ENCODE data around the gene GGA1. TPM values are rescaled to one million over a fixed set of nuclear protein-coding genes. Genes with fewer than 3 reads are reported as not detected.
A peak's percentile ranks its signal among the peaks of the same experiment; 100 is the strongest.

GGA1 gene
- 85.1 and 88.6 TPM in 2 replicates for total RNA-seq
- long read RNA-seq, transcript GGA1-222 (3 exons, 1,384 nt) = major isoform, 5 of 6 reads
- long read RNA-seq, partial matches to known transcripts = 1 of 6 reads
- long read RNA-seq, other reads (novel, unspliced or antisense) = 0 of 6 reads

- no peak for TF ChIP-seq CTCF (conservative IDR thresholded peaks at IDR 0.05)
- H3K27ac Mint-ChIP-seq (ENCODE audit: unreplicated experiment) = peak within 1 kb of the TSS; percentile 98
- H3K4me3 Mint-ChIP-seq = peak within 1 kb of the TSS; percentile 96
- H3K4me1 Mint-ChIP-seq = peaks cover 35% of the 10 kb centered on the region
- H3K36me3 Mint-ChIP-seq (ENCODE audit: low read depth) = no peaks in the 10 kb centered on the region
- peak; percentile 88 for DNase-seq (ENCODE audit: low read depth, low spot score)
- peaks cover 24% of the 10 kb centered on the region for H3K27me3 Mint-ChIP-seq (ENCODE audit: low read depth)
- H3K9me3 Mint-ChIP-seq = no peaks in the 10 kb centered on the region
Measured at GRCh38 chr22:37608477-37609239, at the start of gene GGA1. GGA1 (plus strand) TSS chr22:37608834; CDS start chr22:37608861, 27 bp downstream.

- no peak for TF ChIP-seq CTCF (conservative IDR thresholded peaks at IDR 0.05)
- peak overlapping the region; percentile 75 for H3K4me3 Mint-ChIP-seq
- no peak for DNase-seq (ENCODE audit: low read depth, low spot score)
- H3K36me3 Mint-ChIP-seq (ENCODE audit: low read depth) = no peaks in the 10 kb centered on the region
- H3K9me3 Mint-ChIP-seq = no peaks in the 10 kb centered on the region
- no peak overlapping the region for H3K27ac Mint-ChIP-seq (ENCODE audit: unreplicated experiment)
- H3K4me1 Mint-ChIP-seq = peaks cover 43% of the 10 kb centered on the region
- peaks cover 34% of the 10 kb centered on the region for H3K27me3 Mint-ChIP-seq (ENCODE audit: low read depth)
Measured at GRCh38 chr22:37559521-37559900, 49.1 kb upstream of the GGA1 start.

GRCh38 chr22:37559901-37560607 lies 48.6 kb upstream of the GGA1 start, which contains the start of gene CDC42EP1:
CDC42EP1 (plus strand) TSS chr22:37560480; CDS start chr22:37566350, 5,870 bp downstream.
- DNase-seq (ENCODE audit: low read depth, low spot score) = no peak
- Mint-ChIP-seq H3K9me3 (no peaks in the 10 kb centered on the region), H3K27ac (ENCODE audit: unreplicated experiment) (peak within 1 kb of the TSS; percentile 67), H3K36me3 (ENCODE audit: low read depth) (no peaks in the 10 kb centered on the region), H3K4me1 (peaks cover 43% of the 10 kb centered on the region), H3K4me3 (peak within 1 kb of the TSS; percentile 93), H3K27me3 (ENCODE audit: low read depth) (peaks cover 34% of the 10 kb centered on the region)
- no peak for TF ChIP-seq CTCF (conservative IDR thresholded peaks at IDR 0.05)

GRCh38 chr22:37560608-37561211 lies 47.9 kb upstream of the GGA1 start:
- H3K27me3 Mint-ChIP-seq (ENCODE audit: low read depth) = peaks cover 34% of the 10 kb centered on the region
- no peak for DNase-seq (ENCODE audit: low read depth, low spot score)

More at GRCh38 chr22:37560608-37561211, 47.9 kb upstream of the GGA1 start:
- H3K4me1 Mint-ChIP-seq = peaks cover 43% of the 10 kb centered on the region
- no peaks in the 10 kb centered on the region for H3K9me3 Mint-ChIP-seq
- H3K36me3 Mint-ChIP-seq (ENCODE audit: low read depth) = no peaks in the 10 kb centered on the region
- H3K27ac Mint-ChIP-seq (ENCODE audit: unreplicated experiment) = peak overlapping the region; percentile 67
- no peak for TF ChIP-seq CTCF (conservative IDR thresholded peaks at IDR 0.05)
- H3K4me3 Mint-ChIP-seq = peak overlapping the region; percentile 93

Data from neural crest cell (in vitro differentiated cells).